AG04450 (cell line): Measurements from ENCODE around the gene C6orf58. TPM values are rescaled to one million over a fixed set of nuclear protein-coding genes. Genes with fewer than 3 reads are reported as not detected.

ENCODE experiments used
- CTCF ChIA-PET: fragments of 300-600, 350-600 bp; formaldehyde crosslinking; extraction: SDS; loops from one replicate; lab custom pipeline; 2022; ENCODE audit warnings: antibody characterized with exemption, inconsistent platforms; lab: Charles Lee
- POLR2A ChIA-PET: fragments of 350-600 bp; formaldehyde crosslinking; extraction: SDS; loops from one replicate; lab custom pipeline; 2021; ENCODE audit warnings: antibody characterized with exemption, inconsistent platforms; lab: Yijun Ruan, JAX
- DNase-seq: peaks from one replicate; pipeline ENCODE4 v3.0.0-alpha.2; 2011; ENCODE audit warnings: low read depth, low spot score
- H3K27ac ChIP-seq: one replicate; pipeline ENCODE4 v1.5.1; 2012; ENCODE audit warnings: low read depth, low read length, control low read depth
- H3K27me3 ChIP-seq: one replicate; pipeline ENCODE4 v1.6.0; 2012; ENCODE audit warnings: low read length; ENCODE audit not compliant: control insufficient read depth, insufficient read depth
- H3K4me3 ChIP-seq: 2 replicates; pipeline ENCODE4 v1.5.1; 2011; ENCODE audit warnings: mild to moderate bottlenecking, low read depth, low read length, control low read depth
- H3K9me3 ChIP-seq: 2 replicates; pipeline ENCODE4 v1.5.1; 2012; ENCODE audit warnings: low read length; ENCODE audit not compliant: control insufficient read depth, insufficient read depth
- CTCF ChIP-seq: IDR thresholded peaks from 2 replicates; pipeline ENCODE4 v1.5.1; 2011; ENCODE audit warnings: low read depth, low read length, control low read depth, inconsistent platforms
- polyA plus RNA-seq: library from polyadenylated mRNA; depleted of rRNA; stranded (reverse); fragments of >200 nt; gene quantifications from 2 replicates; pipeline ENCODE4 v1.2.3, GENCODE V29; 2011

C6orf58 gene
- polyA plus RNA-seq, 1 experiment, result 0.12 TPM

GRCh38 chr6:127578900-127579299, 1.9 kb downstream of the C6orf58 start:
- Histone ChIP-seq H3K27ac (no peak overlapping the region), H3K27me3 (no peaks in the 10 kb centered on the region), H3K9me3 (no peaks in the 10 kb centered on the region), H3K4me3 (no peak overlapping the region)
- no peak for DNase-seq
- CTCF ChIA-PET, result no interaction called here
- POLR2A ChIA-PET, result no interaction called here
- TF ChIP-seq CTCF, result no peak

DNA sequence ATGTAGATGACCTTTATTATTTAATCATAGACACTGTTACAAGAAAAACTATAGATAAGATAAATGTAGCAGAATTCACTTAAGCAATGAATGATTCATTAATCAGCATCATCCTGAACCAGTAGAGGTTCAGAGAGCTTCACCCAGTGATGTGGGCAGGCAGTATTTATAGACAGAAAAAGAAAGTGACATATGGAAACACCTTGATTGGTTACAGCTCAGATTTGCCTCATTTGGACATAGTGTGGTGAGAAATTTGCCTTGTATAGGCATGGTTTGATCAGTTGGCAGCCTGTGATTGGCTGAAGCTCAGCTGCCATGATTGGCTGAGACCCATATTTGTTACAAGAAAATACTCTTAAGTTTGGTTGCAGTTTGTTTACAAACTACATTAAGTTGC, 4.6 kb downstream of the C6orf58 start:
- no peak for DNase-seq
- no peak overlapping the region for H3K27ac ChIP-seq
- TF ChIP-seq CTCF, result no peak
- H3K9me3 ChIP-seq, result no peaks in the 10 kb centered on the region
- POLR2A ChIA-PET, result no interaction called here
- H3K4me3 ChIP-seq, result no peak overlapping the region
- CTCF ChIA-PET, result no interaction called here
- H3K27me3 ChIP-seq, result no peaks in the 10 kb centered on the region

DNA sequence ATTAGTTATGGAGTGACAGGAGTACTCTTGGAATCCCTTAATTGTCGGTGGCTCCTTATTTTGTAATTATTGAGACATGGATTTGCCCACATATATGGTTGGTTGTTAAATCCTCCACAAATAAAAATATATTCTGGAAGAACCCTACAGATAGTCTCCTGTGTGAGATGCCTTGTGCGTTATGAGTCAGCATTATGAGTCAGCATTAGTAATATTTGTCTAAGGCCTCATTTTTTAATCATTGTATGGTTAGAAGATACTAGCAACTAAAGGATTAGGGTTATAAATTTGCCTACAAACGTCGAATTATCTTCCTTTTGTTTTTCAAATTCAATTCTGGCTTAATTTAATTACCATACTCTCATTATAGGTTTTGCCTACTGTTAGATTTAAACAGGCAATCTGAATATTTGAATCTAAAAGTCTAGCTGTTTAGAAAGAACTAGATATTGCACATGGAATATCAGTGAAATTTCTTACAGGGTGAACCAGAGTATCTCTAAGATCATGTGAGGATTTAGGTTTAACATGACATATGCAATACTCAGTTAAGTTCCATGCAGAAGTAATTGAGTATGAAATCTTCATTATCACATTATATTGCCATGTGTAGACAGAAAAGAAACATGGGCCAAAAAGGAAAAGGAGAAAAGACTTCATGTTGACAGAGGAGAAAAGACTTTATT, 5.9 kb downstream of the C6orf58 start:
- ChIA-PET POLR2A (no interaction called here), CTCF (interaction anchor here (0.6 kb wide), 1 partner anchor 316 kb away, joined by 4 read pairs; the partner anchor contains the start of gene RNF146)
- no peak overlapping the region for H3K27ac ChIP-seq
- TF ChIP-seq CTCF, result no peak
- H3K27me3 ChIP-seq, result no peaks in the 10 kb centered on the region
- no peak overlapping the region for H3K4me3 ChIP-seq
- DNase-seq, result peak; percentile 26
- H3K9me3 ChIP-seq, result no peaks in the 10 kb centered on the region

GRCh38 chr6:127585123-127585522, 8.1 kb downstream of the C6orf58 start:
- no peak for TF ChIP-seq CTCF
- no peak overlapping the region for H3K27ac ChIP-seq
- no peak for DNase-seq
- H3K9me3 ChIP-seq, result no peaks in the 10 kb centered on the region
- H3K4me3 ChIP-seq, result no peak overlapping the region
- no peaks in the 10 kb centered on the region for H3K27me3 ChIP-seq
- POLR2A ChIA-PET, result no interaction called here
- CTCF ChIA-PET, result no interaction called here

- no peak for TF ChIP-seq CTCF
- Histone ChIP-seq H3K27ac (no peak overlapping the region), H3K27me3 (no peaks in the 10 kb centered on the region), H3K9me3 (no peaks in the 10 kb centered on the region), H3K4me3 (no peak overlapping the region)
- CTCF ChIA-PET, result no interaction called here
- DNase-seq, result no peak
- POLR2A ChIA-PET, result no interaction called here
Measured at GRCh38 chr6:127586372-127586771, 9.4 kb downstream of the C6orf58 start.
